Measurements from ENCODE around the gene PECR. TPM values are rescaled to one million over a fixed set of nuclear protein-coding genes. Genes with fewer than 3 reads are reported as not detected.

PECR gene
- total and polyA plus RNA-seq, 12 donors: 2.0 to 6.6 (median 4.1) TPM

DNA sequence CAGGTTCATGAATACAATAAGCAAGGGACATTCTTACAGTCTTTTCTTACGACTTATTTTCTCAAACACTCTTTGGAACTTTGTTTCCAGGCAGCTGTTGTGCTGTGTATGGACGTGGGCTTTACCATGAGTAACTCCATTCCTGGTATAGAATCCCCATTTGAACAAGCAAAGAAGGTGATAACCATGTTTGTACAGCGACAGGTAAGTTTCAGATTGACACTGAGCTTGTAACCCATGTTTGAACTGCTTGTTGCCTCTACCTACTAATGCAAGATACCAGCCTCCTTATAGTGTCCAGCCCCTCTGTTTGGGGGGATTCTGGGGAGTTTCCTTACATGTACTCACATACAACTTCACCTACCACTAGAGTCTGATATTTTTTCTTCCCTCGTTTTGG lies 31.3 kb upstream of the PECR start:
- 85 to 86% methylated on average over 4 of the region's 4 CpGs for WGBS, 2 donors
- H3K9me3 ChIP-seq: no peaks in the 10 kb centered on the region
- no peak for DNase-seq
- H3K27ac ChIP-seq: no peak overlapping the region
- TF ChIP-seq, protein P1, sequence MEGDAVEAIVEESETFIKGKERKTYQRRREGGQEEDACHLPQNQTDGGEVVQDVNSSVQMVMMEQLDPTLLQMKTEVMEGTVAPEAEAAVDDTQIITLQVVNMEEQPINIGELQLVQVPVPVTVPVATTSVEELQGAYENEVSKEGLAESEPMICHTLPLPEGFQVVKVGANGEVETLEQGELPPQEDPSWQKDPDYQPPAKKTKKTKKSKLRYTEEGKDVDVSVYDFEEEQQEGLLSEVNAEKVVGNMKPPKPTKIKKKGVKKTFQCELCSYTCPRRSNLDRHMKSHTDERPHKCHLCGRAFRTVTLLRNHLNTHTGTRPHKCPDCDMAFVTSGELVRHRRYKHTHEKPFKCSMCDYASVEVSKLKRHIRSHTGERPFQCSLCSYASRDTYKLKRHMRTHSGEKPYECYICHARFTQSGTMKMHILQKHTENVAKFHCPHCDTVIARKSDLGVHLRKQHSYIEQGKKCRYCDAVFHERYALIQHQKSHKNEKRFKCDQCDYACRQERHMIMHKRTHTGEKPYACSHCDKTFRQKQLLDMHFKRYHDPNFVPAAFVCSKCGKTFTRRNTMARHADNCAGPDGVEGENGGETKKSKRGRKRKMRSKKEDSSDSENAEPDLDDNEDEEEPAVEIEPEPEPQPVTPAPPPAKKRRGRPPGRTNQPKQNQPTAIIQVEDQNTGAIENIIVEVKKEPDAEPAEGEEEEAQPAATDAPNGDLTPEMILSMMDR (IDR thresholded peaks at IDR 0.05): no peak
- H3K36me3 ChIP-seq: peaks cover 0 to 71% (median 35%) of the 10 kb centered on the region in 9 donors
- no peak overlapping the region for H3K4me3 ChIP-seq
- intact Hi-C loops (cut with DNase I): loop anchor here in 2 of 10 donors (5.0 to 10.0 kb wide), 2 partner anchors 299 to 302 kb away; partner anchors contain the start of gene SMARCAL1 (in 2 of the 2)
- H3K4me1 ChIP-seq: peaks cover 3 to 83% (median 51%) of the 10 kb centered on the region in 9 donors
- ATAC-seq: no peak
- H3K27me3 ChIP-seq: no peaks in the 10 kb centered on the region

DNA sequence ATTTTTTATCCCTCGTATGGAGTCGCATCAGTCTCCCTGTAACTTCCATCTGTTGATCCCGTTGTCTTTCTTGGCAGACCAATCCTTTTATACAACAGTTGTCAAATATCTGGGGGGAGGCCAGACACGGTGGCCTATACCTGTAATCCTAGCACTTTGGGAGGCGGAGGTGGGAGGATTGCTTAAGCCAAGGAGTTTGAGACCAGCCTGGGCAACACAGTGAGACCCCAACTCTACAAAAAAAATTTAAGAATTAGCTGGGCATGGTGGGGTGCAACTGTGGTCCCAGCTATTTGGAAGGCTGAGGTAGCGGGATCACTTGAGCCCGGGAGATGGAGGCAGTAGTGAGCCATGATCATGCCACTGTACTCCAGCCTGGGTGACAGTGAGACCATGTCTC lies 29.5 kb upstream of the PECR start:
- no peak overlapping the region for H3K4me3 ChIP-seq
- H3K27me3 ChIP-seq: peaks cover 0 to 3% (median 0%) of the 10 kb centered on the region in 7 donors
- DNase-seq: no peak
- TF ChIP-seq, protein P1 (IDR thresholded peaks at IDR 0.05): no peak
- peaks cover 3 to 65% (median 49%) of the 10 kb centered on the region in 9 donors for H3K4me1 ChIP-seq
- no peak overlapping the region for H3K27ac ChIP-seq
- intact Hi-C loops (cut with DNase I): loop anchor here in 2 of 10 donors (5.0 to 10.0 kb wide), 2 partner anchors 301 to 304 kb away; partner anchors contain the start of gene SMARCAL1 (in 2 of the 2)
- no peaks in the 10 kb centered on the region for H3K9me3 ChIP-seq
- no peak for ATAC-seq
- H3K36me3 ChIP-seq: peaks cover 0 to 53% (median 26%) of the 10 kb centered on the region in 9 donors
- WGBS, 2 donors: 84 to 86% methylated on average over 7 of the region's 7 CpGs

DNA sequence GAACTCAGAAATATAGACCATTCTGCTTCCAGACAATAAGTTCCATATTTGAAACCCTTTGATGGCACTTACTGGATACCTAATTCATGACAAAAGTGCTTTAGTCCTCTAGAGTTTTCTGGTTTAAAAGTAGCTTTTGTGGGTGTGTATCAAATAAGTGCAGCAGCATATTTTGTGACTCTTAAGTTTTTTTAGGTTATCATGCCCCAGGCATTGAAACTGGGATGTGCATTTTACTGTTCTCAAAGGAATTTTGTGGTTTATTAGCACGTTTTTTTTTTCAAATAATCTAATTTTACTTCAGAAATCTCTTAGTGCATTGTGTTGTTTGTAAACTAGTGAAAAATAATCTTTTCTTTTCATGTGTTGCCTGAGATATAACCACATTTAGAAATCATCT lies 29.0 kb upstream of the PECR start:
- H3K9me3 ChIP-seq: no peaks in the 10 kb centered on the region
- H3K4me1 ChIP-seq: peaks cover 3 to 60% (median 44%) of the 10 kb centered on the region in 9 donors
- H3K4me3 ChIP-seq: peak overlapping the region in 7 of 10 donors; percentile 66 to 95 (median 84)
- H3K27me3 ChIP-seq: peaks cover 0 to 3% (median 0%) of the 10 kb centered on the region in 7 donors
- H3K27ac ChIP-seq: peak overlapping the region in 1 of 10 donors; percentile 97
- ATAC-seq (no peak), DNase-seq (no peak)
- intact Hi-C loops (cut with DNase I): loop anchor here in 2 of 10 donors (5.0 to 10.0 kb wide), 2 partner anchors 302 to 304 kb away; partner anchors contain the start of gene SMARCAL1 (in 2 of the 2)
- WGBS, 2 donors: 8 to 18% methylated on average over 1 of the region's 1 CpG
- TF ChIP-seq, protein P1 (IDR thresholded peaks at IDR 0.05): no peak
- peaks cover 0 to 48% (median 26%) of the 10 kb centered on the region in 9 donors for H3K36me3 ChIP-seq

GRCh38 chr2:216109962-216110614 lies 28.5 kb upstream of the PECR start:
- DNase-seq: no peak
- Histone ChIP-seq H3K36me3 (peaks cover 0 to 43% (median 26%) of the 10 kb centered on the region in 9 donors), H3K4me1 (peaks cover 3 to 55% (median 38%) of the 10 kb centered on the region in 9 donors), H3K27ac (peak overlapping the region in 8 of 10 donors; percentile 87 to 98 (median 90)), H3K27me3 (peaks cover 0 to 3% (median 0%) of the 10 kb centered on the region in 7 donors), H3K4me3 (peak overlapping the region; percentile 66 to 95 (median 84)), H3K9me3 (no peaks in the 10 kb centered on the region)
- TF ChIP-seq, protein P1 (IDR thresholded peaks at IDR 0.05): peak in 7 of 9 donors; percentile 9 to 54 (median 42)
- intact Hi-C loops (cut with DNase I): loop anchor here in 2 of 10 donors (5.0 to 10.0 kb wide), 2 partner anchors 302 to 305 kb away; partner anchors contain the start of gene SMARCAL1 (in 2 of the 2)
- WGBS, 2 donors: 7 to 9% methylated on average over 10 of the region's 10 CpGs
- no peak for ATAC-seq
